ENCODE results near the gene C1GALT1.
"Not testable (repeated sequence)": the region's sequence is repeated elsewhere in the genome, so short reads cannot be mapped to it uniquely, and the experiment has no call there.

C1GALT1 gene

GRCh38 chr7:7169296-7169695 is 13.0 kb upstream of the C1GALT1 start:
- DNase-seq (ENCODE audit: low read depth in 2 of 2) = no peak

DNA sequence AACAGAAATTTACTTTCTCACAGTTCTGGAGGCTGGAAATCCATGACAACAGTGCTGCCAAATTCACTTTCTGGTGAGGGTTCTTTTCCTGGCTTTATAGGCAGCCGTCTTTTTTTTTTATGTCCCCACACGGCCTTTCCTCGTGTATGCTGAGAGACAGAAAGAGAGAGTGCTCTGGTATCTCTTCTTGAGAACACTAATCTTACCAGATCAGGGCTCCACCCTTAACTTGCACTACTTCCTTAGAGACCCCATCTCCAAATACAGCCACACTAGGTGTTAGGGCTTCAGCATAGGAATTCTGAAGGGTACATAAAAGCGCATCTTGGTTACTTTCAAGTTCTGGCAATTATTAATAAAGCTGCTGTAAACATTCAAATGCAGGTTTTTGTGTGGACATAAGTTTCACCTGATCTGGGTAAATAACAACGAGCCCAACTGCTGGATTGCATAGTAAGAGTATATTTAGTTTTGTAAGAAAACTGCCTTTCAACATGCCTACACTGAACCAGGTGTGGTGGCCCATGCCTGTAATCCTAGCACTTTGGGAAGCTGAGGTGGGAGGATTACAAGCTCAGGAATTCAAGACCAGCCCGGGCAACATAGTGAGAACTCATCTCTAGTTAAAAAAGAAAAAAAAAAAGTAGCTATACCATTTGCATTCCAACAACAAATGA is 8.2 kb upstream of the C1GALT1 start:
- DNase-seq (ENCODE audit: low read depth in 2 of 2) = no peak

GRCh38 chr7:7175075-7175695 is 7.2 kb upstream of the C1GALT1 start:
- no peak for DNase-seq (ENCODE audit: low read depth in 2 of 2)

- no peak for DNase-seq (ENCODE audit: low read depth in 2 of 2)
Observed at GRCh38 chr7:7176406-7177043, 5.8 kb upstream of the C1GALT1 start.

GRCh38 chr7:7177044-7177517 is 5.3 kb upstream of the C1GALT1 start:
- DNase-seq (ENCODE audit: low read depth in 2 of 2) = no peak

- DNase-seq (ENCODE audit: low read depth in 2 of 2) = no peak
Observed at GRCh38 chr7:7178081-7178480, 4.3 kb upstream of the C1GALT1 start.

DNA sequence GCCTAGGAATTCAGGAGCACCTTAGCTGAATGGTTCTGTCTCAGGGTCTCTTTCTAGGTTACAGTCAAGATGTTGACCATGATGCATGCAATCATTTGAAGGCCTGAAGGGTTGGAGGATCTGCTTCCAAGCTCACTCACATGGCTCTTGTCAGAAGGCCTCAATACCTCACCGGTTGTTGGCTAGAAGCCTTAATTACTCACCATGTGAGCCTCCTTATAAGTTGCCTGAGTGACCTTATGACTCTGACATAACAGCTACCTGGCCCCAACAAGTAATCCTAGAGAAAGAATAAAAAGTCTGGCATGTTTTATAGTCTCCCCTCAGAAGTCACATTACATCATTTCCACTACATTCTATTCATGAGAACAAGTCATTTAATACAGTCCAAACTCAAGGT is 3.4 kb upstream of the C1GALT1 start:
- no peak for DNase-seq (ENCODE audit: low read depth in 2 of 2)

GRCh38 chr7:7180725-7181449 is 1.5 kb upstream of the C1GALT1 start:
- no peak for DNase-seq (ENCODE audit: low read depth in 2 of 2)

- peak; percentile 14 to 24 for DNase-seq (ENCODE audit: low read depth in 2 of 2)
Observed at GRCh38 chr7:7181519-7182155, 707 bp upstream of the C1GALT1 start.

DNA sequence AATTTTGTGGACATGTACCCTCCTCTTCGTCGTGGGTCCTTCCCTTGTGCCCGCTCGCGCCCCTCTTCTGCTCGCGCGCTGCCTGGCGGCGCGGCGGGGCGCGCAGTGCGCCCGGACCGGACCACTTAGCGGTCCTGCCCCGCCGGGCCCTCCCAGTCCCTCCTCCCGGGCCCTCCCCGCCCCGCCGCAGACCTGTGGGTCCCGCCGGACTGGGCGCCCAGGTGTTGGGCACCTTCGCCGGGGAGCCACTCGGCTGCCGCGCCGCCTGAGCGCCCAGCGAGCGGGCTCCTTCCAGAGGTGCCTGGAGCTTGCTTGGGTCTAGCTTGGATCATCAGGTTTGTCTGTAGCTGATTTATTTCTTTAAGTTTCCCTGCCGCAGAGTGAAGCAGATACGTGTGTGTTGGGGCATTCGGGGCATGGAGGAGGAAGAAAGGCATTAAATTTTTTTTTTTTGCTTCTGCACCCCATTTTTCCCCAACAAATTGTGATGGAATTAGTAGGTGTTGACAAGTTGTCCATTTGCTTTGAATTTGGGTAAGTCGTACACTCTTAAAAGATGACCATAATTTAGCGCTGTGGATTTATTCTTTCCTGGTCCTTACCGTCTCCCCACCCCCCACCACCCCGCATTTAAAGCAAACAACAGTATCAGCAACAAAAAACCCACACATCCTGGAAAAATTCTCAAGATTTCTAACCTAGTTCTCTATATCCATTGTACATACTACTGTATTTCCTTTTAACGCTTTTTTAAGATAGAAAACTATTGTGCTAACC is 905 bp downstream of the C1GALT1 start:
- peak; percentile 15 to 27 for DNase-seq (ENCODE audit: low read depth in 2 of 2)

- DNase-seq (ENCODE audit: low read depth in 2 of 2) = no peak
Observed at GRCh38 chr7:7183838-7184463, 1.6 kb downstream of the C1GALT1 start.

DNA sequence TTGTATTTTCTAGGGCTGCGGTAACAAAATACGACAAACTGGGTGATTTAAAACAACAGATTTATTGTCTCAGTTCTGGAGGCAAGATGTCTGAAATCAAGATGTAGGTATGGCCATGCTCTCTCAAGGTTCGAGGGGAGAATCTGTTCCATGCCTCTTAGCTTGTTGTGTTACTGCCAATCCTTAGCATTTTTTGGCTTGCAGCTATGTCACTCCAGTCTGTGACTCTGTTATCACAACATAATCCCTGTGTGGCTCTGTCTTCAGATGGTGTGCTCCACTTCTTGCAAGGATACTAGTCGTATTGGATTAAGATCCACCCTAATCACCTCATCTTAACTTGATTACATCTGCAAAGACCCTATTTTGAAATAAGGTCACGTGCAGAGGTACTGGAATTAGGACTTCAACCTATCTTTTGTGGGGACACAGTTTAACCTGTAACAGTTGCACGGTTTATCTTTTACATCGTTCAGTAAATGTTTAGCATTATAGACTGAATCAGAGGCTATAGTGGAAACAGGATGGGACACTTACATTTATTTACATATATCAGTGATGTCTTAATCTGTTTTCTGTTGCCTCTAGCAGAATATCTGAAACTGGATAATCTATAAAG is 3.1 kb downstream of the C1GALT1 start:
- no peak for DNase-seq (ENCODE audit: low read depth in 2 of 2)

GRCh38 chr7:7188091-7188490 is 5.7 kb downstream of the C1GALT1 start:
- no peak for DNase-seq (ENCODE audit: low read depth in 2 of 2)

DNA sequence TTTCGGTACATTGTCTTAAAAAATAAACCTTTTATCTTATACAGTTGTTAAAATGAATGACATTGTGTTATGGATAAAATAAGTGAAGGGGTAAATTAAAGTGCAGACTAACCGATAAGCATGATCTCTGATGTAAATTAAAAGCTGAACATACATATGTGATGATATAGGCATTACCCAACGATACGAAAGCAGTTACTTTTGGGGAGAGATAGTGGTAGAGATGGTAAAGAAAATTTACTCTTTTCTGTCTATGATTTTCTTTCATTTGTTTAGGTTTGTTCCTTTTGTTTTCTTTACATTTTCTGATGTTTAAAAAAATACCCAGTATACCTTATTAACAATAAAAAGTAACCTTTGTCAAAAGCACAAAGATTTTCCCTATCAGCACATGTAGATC is 6.4 kb downstream of the C1GALT1 start:
- no peak for DNase-seq (ENCODE audit: low read depth in 2 of 2)

- DNase-seq (ENCODE audit: low read depth in 2 of 2) = no peak
Observed at GRCh38 chr7:7190142-7190541, 7.8 kb downstream of the C1GALT1 start.

GRCh38 chr7:7191137-7191536 is 8.8 kb downstream of the C1GALT1 start:
- DNase-seq (ENCODE audit: low read depth in 2 of 2) = no peak

GRCh38 chr7:7192798-7193788 is 10.7 kb downstream of the C1GALT1 start:
- DNase-seq (ENCODE audit: low read depth in 2 of 2) = not testable (repeated sequence)

- DNase-seq (ENCODE audit: low read depth in 2 of 2) = not testable (repeated sequence)
Observed at GRCh38 chr7:7199592-7199991, 17.2 kb downstream of the C1GALT1 start.

- not testable (repeated sequence) for DNase-seq (ENCODE audit: low read depth in 2 of 2)
Observed at GRCh38 chr7:7200255-7200654, 17.9 kb downstream of the C1GALT1 start.

All from stimulated activated CD4-positive, alpha-beta T cell treated with anti-CD3 and anti-CD28 coated beads, Interleukin-12 subunit alpha, Interleukin-12 subunit beta, amount 100 ng/mL, for 24 hours (primary cell).